DND-41 (cell line): ENCODE data around the gene RRP1.

ENCODE experiments used
- ATAC-seq: fragments of 200-7000 bp; cut with Tn5 transposase; 3 replicates; pipeline ENCODE4 v1.9.1; 2021; ENCODE audit warnings: low read depth; ENCODE audit not compliant: insufficient read depth
- DNase-seq: peaks from one replicate; pipeline ENCODE4 v3.0.0-alpha.2; 2020
- H2AFZ ChIP-seq: 2 replicates; pipeline ENCODE4 v1.6.0; 2012; ENCODE audit warnings: low read depth, low read length
- H3K27ac ChIP-seq: 2 replicates; pipeline ENCODE4 v1.5.1; 2012; ENCODE audit warnings: low read length, inconsistent platforms
- H3K27me3 ChIP-seq: fragments of 200-600 bp; sonication (generic); 2 replicates; pipeline ENCODE4 v1.6.0; 2012; ENCODE audit warnings: low read length, mild to moderate bottlenecking, inconsistent platforms; ENCODE audit not compliant: insufficient read depth, poor library complexity
- H3K36me3 ChIP-seq: 2 replicates; pipeline ENCODE4 v1.5.1; 2012; ENCODE audit warnings: low read length, inconsistent platforms; ENCODE audit not compliant: insufficient read depth
- H3K4me1 ChIP-seq: 2 replicates; pipeline ENCODE4 v1.5.1; 2012; ENCODE audit warnings: mild to moderate bottlenecking, low read length; ENCODE audit not compliant: insufficient read depth
- H3K4me2 ChIP-seq: 2 replicates; pipeline ENCODE4 v1.6.0; 2012; ENCODE audit warnings: mild to moderate bottlenecking, moderate library complexity, low read length, inconsistent platforms; ENCODE audit not compliant: insufficient read depth
- H3K4me3 ChIP-seq, 2 experiments: fragments of 200-600 bp in 1 of 2; shearing (Covaris generic) in 1 of 2; 2 replicates each; pipeline ENCODE4 v1.5.1; 2012 to 2016; ENCODE audit warnings: inconsistent platforms in 2 of 2, low read length in 2 of 2, mild to moderate bottlenecking in 2 of 2, low read depth in 1 of 2, moderate library complexity in 1 of 2
- H3K79me2 ChIP-seq: 2 replicates; pipeline ENCODE4 v1.6.0; 2012; ENCODE audit warnings: low read length, inconsistent platforms; ENCODE audit not compliant: insufficient read depth
- H3K9ac ChIP-seq: 2 replicates; pipeline ENCODE4 v1.6.0; 2012; ENCODE audit warnings: low read depth, mild to moderate bottlenecking, inconsistent platforms, low read length, moderate library complexity
- H3K9me3 ChIP-seq: 2 replicates; pipeline ENCODE4 v1.5.1; 2012; ENCODE audit warnings: low read length, moderate library complexity, mild to moderate bottlenecking, inconsistent platforms; ENCODE audit not compliant: insufficient read depth, severe bottlenecking
- H4K20me1 ChIP-seq: 2 replicates; pipeline ENCODE4 v1.6.0; 2012; ENCODE audit warnings: low read length; ENCODE audit not compliant: insufficient read depth
- EZH2 ChIP-seq: IDR thresholded peaks from 3 replicates; pipeline ENCODE4 v1.6.1; 2012; ENCODE audit warnings: borderline replicate concordance, low read depth, mild to moderate bottlenecking, moderate library complexity, low read length, inconsistent platforms; ENCODE audit not compliant: severe bottlenecking
- TF ChIP-seq, protein P1 (sequence below): IDR thresholded peaks from 2 replicates; pipeline ENCODE4 v1.5.1; 2012; ENCODE audit warnings: borderline replicate concordance, low read length, moderate library complexity, mild to moderate bottlenecking; ENCODE audit not compliant: poor library complexity, severe bottlenecking; ENCODE audit errors: extremely low read depth

Gene RRP1

DNA sequence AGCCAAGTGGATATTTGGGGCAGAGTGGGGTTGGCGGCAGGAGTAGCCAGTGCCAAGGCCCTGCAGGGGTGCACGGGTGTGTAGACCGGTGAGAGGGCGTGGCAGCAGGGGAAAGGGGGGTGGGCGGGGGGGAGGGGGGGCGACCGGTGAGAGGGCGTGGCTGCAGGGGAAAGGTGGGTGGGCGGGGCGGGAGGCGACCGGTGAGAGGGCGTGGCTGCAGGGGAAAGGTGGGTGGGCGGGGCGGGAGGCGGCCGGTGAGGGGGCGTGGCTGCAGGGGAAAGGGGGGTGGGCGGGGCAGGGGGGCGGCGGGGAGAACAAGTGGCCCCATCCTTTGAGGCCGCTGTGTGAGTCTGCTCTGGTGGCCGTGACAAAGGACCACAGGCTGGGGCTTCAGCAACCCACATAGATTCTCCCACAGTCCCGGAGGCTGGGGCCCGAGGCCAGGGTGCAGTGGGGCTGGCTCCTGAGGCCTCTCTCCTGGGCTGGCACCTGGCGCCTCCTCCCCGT lies 25.8 kb downstream of the RRP1 start:
- Histone ChIP-seq H3K4me3 (no peak overlapping the region), H3K36me3 (no peaks in the 10 kb centered on the region), H3K9me3 (peaks cover 3% of the 10 kb centered on the region), H3K27ac (no peak overlapping the region), H3K79me2 (no peaks in the 10 kb centered on the region), H2AFZ (no peak overlapping the region), H3K4me2 (no peak overlapping the region), H3K27me3 (no peaks in the 10 kb centered on the region), H4K20me1 (peaks cover 9% of the 10 kb centered on the region; the same call in 1 of the 2 replicates), H3K9ac (no peak overlapping the region), H3K4me1 (no peaks in the 10 kb centered on the region)
- DNase-seq (no peak), ATAC-seq (no peak)
- no peak for TF ChIP-seq EZH2
- TF ChIP-seq, protein P1, sequence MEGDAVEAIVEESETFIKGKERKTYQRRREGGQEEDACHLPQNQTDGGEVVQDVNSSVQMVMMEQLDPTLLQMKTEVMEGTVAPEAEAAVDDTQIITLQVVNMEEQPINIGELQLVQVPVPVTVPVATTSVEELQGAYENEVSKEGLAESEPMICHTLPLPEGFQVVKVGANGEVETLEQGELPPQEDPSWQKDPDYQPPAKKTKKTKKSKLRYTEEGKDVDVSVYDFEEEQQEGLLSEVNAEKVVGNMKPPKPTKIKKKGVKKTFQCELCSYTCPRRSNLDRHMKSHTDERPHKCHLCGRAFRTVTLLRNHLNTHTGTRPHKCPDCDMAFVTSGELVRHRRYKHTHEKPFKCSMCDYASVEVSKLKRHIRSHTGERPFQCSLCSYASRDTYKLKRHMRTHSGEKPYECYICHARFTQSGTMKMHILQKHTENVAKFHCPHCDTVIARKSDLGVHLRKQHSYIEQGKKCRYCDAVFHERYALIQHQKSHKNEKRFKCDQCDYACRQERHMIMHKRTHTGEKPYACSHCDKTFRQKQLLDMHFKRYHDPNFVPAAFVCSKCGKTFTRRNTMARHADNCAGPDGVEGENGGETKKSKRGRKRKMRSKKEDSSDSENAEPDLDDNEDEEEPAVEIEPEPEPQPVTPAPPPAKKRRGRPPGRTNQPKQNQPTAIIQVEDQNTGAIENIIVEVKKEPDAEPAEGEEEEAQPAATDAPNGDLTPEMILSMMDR, result no peak

DNA sequence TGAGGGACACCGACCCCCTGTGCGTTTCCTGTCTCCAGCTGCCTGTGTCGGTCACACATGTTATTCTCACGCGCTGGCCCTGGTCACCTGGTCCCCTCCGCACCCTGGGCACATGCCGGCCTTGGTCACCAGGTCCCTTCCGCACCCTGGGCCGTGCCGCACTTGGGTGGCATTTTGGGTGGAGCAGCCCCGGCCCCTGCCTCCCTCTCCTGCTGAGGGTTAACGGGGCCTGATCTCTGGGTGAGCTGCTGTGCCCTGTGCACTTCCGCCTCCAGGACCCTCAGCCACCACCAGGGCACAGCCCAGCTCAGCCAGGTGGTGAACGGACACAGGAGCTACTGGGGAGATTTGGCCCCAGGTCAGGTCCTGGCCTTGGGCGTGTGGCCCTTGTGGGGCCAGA lies 26.6 kb downstream of the RRP1 start:
- Histone ChIP-seq H3K4me3 (no peak overlapping the region), H3K36me3 (no peaks in the 10 kb centered on the region), H3K27me3 (no peaks in the 10 kb centered on the region), H3K9ac (no peak overlapping the region), H3K27ac (no peak overlapping the region), H3K9me3 (peaks cover 3% of the 10 kb centered on the region), H3K4me1 (no peaks in the 10 kb centered on the region), H2AFZ (no peak overlapping the region), H3K4me2 (no peak overlapping the region), H4K20me1 (0 out of 2 replicates have a peak, but pooled peaks cover 4% of the 10 kb centered on the region), H3K79me2 (no peaks in the 10 kb centered on the region)
- no peak for TF ChIP-seq EZH2
- TF ChIP-seq, protein P1, result no peak
- DNase-seq, result no peak
- no peak for ATAC-seq

DNA sequence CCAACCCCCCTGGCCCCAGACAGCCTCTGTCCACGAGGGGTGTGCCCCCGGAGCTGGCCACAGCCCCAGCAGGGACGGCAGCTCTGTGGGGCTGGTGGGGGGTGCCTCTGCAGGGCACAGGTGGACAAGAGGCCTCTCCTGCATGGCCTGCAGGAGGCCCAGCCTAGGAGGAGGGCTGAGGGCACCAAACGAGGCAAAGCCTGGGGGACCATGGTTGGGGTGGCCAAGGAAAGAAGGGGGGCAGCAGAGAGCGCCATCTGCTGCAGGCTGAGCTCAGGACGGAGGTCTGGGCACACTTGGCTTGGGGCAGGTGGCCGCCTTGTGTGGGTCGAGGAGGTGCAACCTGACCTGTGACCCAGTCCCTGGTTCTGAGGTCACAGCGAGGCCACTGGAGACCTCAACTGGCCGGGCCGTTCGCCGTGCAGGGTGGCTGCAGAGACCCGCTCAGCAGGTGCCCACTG lies 27.3 kb downstream of the RRP1 start:
- Histone ChIP-seq H4K20me1 (no peaks in the 10 kb centered on the region), H2AFZ (no peak overlapping the region), H3K4me2 (no peak overlapping the region), H3K79me2 (no peaks in the 10 kb centered on the region), H3K9ac (no peak overlapping the region), H3K27me3 (no peaks in the 10 kb centered on the region), H3K9me3 (peaks cover 3% of the 10 kb centered on the region), H3K36me3 (no peaks in the 10 kb centered on the region), H3K4me1 (no peaks in the 10 kb centered on the region), H3K27ac (no peak overlapping the region), H3K4me3 (no peak overlapping the region)
- DNase-seq (no peak), ATAC-seq (no peak)
- TF ChIP-seq, protein P1, result peak; percentile 14
- TF ChIP-seq EZH2, result no peak
